Dendritic cell treated with granulocyte-macrophage colony-stimulating factor and Interleukin-4, amounts not matched to agents 40 ng/mL and 50 ng/mL, for 4 days (primary cell): ENCODE data around the gene GPR135.
"Not testable (repeated sequence)": the region's sequence is repeated elsewhere in the genome, so short reads cannot be mapped to it uniquely, and the experiment has no call there.

Source experiments
- H3K27ac Mint-ChIP-seq: one replicate; pipeline ENCODE4 v1.8.0; 2022; ENCODE audit warnings: mild to moderate bottlenecking, mixed read lengths
- H3K27me3 Mint-ChIP-seq: one replicate; pipeline ENCODE4 v1.8.0; 2022; ENCODE audit warnings: mild to moderate bottlenecking, mixed read lengths
- H3K36me3 Mint-ChIP-seq: one replicate; pipeline ENCODE4 v1.8.0; 2022; ENCODE audit warnings: low read depth, mixed read lengths
- H3K4me1 Mint-ChIP-seq: one replicate; pipeline ENCODE4 v1.8.0; 2022; ENCODE audit warnings: low read depth, mixed read lengths
- H3K4me3 Mint-ChIP-seq: one replicate; pipeline ENCODE4 v1.8.0; 2022; ENCODE audit warnings: mild to moderate bottlenecking, moderate library complexity, mixed read lengths
- H3K9me3 Mint-ChIP-seq: one replicate; pipeline ENCODE4 v1.8.0; 2022; ENCODE audit warnings: mixed read lengths
- intact Hi-C: fragments of 100-400 bp; cut with micrococcal nuclease; formaldehyde crosslinking; loops from one replicate; pipeline ENCODE4 v1.15.0; 2022

The GPR135 gene

DNA sequence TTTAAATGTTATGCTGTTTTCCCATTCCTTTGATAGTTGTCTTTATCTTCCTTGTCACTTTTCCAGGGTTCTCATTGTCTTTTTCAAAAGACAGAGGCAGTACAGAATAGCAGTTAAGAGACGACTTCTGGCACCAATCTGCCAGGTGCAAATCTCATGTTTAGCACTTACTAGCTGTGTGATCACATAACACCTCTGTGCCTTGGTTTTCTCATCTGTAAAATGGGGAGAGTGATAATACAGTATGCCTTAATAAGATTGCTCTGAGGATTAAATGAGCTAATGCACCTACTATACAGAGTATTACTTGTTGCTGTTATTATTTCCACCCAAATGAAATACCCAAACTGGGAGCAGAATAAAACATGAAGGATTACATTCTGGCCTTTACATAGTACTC lies 4.8 kb downstream of the GPR135 start:
- peaks cover 35% of the 10 kb centered on the region for H3K36me3 Mint-ChIP-seq
- H3K4me1 Mint-ChIP-seq: peaks cover 10% of the 10 kb centered on the region
- H3K27me3 Mint-ChIP-seq: peaks cover 18% of the 10 kb centered on the region
- intact Hi-C loops: no loop called here
- no peak overlapping the region for H3K27ac Mint-ChIP-seq
- H3K4me3 Mint-ChIP-seq: no peak overlapping the region
- H3K9me3 Mint-ChIP-seq: peaks cover 13% of the 10 kb centered on the region

- Mint-ChIP-seq H3K27me3 (peaks cover 2% of the 10 kb centered on the region), H3K4me1 (no peaks in the 10 kb centered on the region), H3K4me3 (no peak overlapping the region), H3K27ac (no peak overlapping the region), H3K36me3 (peaks cover 38% of the 10 kb centered on the region), H3K9me3 (peaks cover 13% of the 10 kb centered on the region)
- intact Hi-C loops: no loop called here
These were observed 6.7 kb downstream of the GPR135 start for GRCh38 chr14:59458486-59458885.

DNA sequence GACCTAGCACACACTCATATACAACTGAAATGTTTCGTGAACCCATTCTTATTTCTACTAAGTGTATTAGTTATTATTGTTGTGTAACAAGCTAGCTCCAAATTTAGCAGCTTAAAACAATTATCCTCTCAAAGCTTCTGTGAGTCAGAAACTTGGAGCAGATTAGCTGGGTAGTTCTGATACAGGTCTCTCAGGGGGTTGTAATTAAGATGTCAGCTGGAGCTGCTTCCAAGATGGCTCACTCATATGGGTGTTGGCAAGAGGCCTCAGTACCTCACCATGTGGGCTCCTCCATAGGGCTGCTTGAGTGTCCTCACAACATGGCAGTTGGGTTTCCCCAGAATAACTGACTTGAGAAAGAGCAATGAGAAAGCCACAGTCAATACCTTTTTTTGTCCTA lies 9.8 kb downstream of the GPR135 start:
- Mint-ChIP-seq H3K36me3 (peaks cover 31% of the 10 kb centered on the region), H3K4me1 (no peaks in the 10 kb centered on the region), H3K27ac (no peak overlapping the region), H3K9me3 (peaks cover 13% of the 10 kb centered on the region), H3K4me3 (no peak overlapping the region), H3K27me3 (no peaks in the 10 kb centered on the region)
- intact Hi-C loops: no loop called here

GRCh38 chr14:59454139-59454538 lies 11.0 kb downstream of the GPR135 start:
- intact Hi-C loops: no loop called here
- Mint-ChIP-seq H3K27me3 (no peaks in the 10 kb centered on the region), H3K9me3 (peaks cover 13% of the 10 kb centered on the region), H3K36me3 (peaks cover 31% of the 10 kb centered on the region), H3K4me1 (no peaks in the 10 kb centered on the region), H3K27ac (no peak overlapping the region), H3K4me3 (no peak overlapping the region)

GRCh38 chr14:59451849-59452248 lies 13.3 kb downstream of the GPR135 start:
- intact Hi-C loops: no loop called here
- H3K27me3 Mint-ChIP-seq: no peaks in the 10 kb centered on the region
- H3K4me1 Mint-ChIP-seq: no peaks in the 10 kb centered on the region
- H3K36me3 Mint-ChIP-seq: peaks cover 17% of the 10 kb centered on the region
- H3K4me3 Mint-ChIP-seq: no peak overlapping the region
- H3K27ac Mint-ChIP-seq: no peak overlapping the region
- H3K9me3 Mint-ChIP-seq: peaks cover 2% of the 10 kb centered on the region

- peaks cover 11% of the 10 kb centered on the region for H3K36me3 Mint-ChIP-seq
- H3K27ac Mint-ChIP-seq: no peak overlapping the region
- H3K27me3 Mint-ChIP-seq: no peaks in the 10 kb centered on the region
- intact Hi-C loops: no loop called here
- H3K4me3 Mint-ChIP-seq: no peak overlapping the region
- no peaks in the 10 kb centered on the region for H3K9me3 Mint-ChIP-seq
- no peaks in the 10 kb centered on the region for H3K4me1 Mint-ChIP-seq
These were observed 14.5 kb downstream of the GPR135 start for GRCh38 chr14:59450716-59451115.

GRCh38 chr14:59448673-59449072 lies 16.5 kb downstream of the GPR135 start:
- H3K4me1 Mint-ChIP-seq, H3K27ac Mint-ChIP-seq, H3K27me3 Mint-ChIP-seq, H3K4me3 Mint-ChIP-seq, intact Hi-C loops, H3K9me3 Mint-ChIP-seq, H3K36me3 Mint-ChIP-seq: not testable (repeated sequence)

GRCh38 chr14:59439256-59439965 lies 25.8 kb downstream of the GPR135 start:
- Mint-ChIP-seq H3K4me3 (no peak overlapping the region), H3K27ac (no peak overlapping the region), H3K9me3 (no peaks in the 10 kb centered on the region), H3K27me3 (no peaks in the 10 kb centered on the region), H3K4me1 (peaks cover 65% of the 10 kb centered on the region), H3K36me3 (no peaks in the 10 kb centered on the region)
- intact Hi-C loops: no loop called here

GRCh38 chr14:59438195-59438647 lies 27.0 kb downstream of the GPR135 start:
- H3K36me3 Mint-ChIP-seq: peaks cover 6% of the 10 kb centered on the region
- H3K4me1 Mint-ChIP-seq: peaks cover 63% of the 10 kb centered on the region
- peak overlapping the region; percentile 48 for H3K27ac Mint-ChIP-seq
- no peaks in the 10 kb centered on the region for H3K27me3 Mint-ChIP-seq
- no peaks in the 10 kb centered on the region for H3K9me3 Mint-ChIP-seq
- H3K4me3 Mint-ChIP-seq: no peak overlapping the region
- intact Hi-C loops: no loop called here

- peaks cover 54% of the 10 kb centered on the region for H3K4me1 Mint-ChIP-seq
- peak overlapping the region; percentile 79 for H3K27ac Mint-ChIP-seq
- intact Hi-C loops: no loop called here
- H3K27me3 Mint-ChIP-seq: no peaks in the 10 kb centered on the region
- H3K36me3 Mint-ChIP-seq: peaks cover 6% of the 10 kb centered on the region
- no peak overlapping the region for H3K4me3 Mint-ChIP-seq
- H3K9me3 Mint-ChIP-seq: no peaks in the 10 kb centered on the region
These were observed 29.2 kb downstream of the GPR135 start for GRCh38 chr14:59435987-59436386.

- no peaks in the 10 kb centered on the region for H3K27me3 Mint-ChIP-seq
- peaks cover 6% of the 10 kb centered on the region for H3K36me3 Mint-ChIP-seq
- H3K4me1 Mint-ChIP-seq: peaks cover 47% of the 10 kb centered on the region
- intact Hi-C loops: no loop called here
- H3K27ac Mint-ChIP-seq: peak overlapping the region; percentile 79
- no peak overlapping the region for H3K4me3 Mint-ChIP-seq
- H3K9me3 Mint-ChIP-seq: no peaks in the 10 kb centered on the region
These were observed 30.1 kb downstream of the GPR135 start for GRCh38 chr14:59435101-59435500.

DNA sequence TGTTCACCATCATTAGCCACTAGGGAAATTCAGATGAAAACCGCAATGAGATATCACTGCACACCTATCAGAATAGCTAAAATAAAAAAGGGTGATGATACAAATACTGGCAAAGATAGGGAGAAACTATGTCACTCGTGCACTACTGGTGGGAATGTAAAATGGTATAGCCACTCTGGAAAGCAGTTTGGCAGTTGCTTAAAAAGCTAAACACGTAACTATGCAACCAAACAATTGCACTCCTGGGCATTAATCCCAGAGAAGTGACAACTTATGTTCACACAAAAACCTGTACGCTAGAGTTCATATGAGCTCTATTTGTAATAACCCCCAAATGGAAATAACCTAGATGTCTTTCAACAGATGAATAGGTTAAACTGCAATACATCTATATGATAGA lies 35.4 kb downstream of the GPR135 start:
- Mint-ChIP-seq H3K36me3 (peaks cover 6% of the 10 kb centered on the region), H3K9me3 (no peaks in the 10 kb centered on the region), H3K27me3 (no peaks in the 10 kb centered on the region), H3K4me3 (no peak overlapping the region), H3K4me1 (peaks cover 49% of the 10 kb centered on the region), H3K27ac (peak overlapping the region; percentile 91)
- intact Hi-C loops: loop anchor here (10.0 kb wide), 1 partner anchor 75 kb away; no protein-coding TSS in a partner anchor

DNA sequence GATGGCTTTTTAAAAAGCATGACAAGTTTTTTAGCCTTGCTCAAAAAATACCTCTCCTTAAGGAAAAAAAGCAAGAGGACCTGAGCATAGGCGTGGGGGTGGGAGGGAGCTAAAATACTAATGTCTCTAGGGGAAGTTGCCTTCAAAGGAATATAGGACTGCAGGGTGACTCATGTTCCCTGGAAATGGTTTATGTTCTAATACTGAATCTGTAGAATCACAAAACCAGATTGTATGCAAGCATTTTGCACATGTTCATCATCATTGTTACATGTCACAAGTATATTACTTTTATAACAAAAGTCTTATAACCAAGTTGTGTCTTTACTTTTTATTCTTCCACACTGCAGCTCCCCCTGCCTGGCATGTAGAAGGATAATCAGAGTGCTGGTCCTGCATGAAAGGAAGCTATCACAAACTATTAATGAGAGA lies 36.6 kb downstream of the GPR135 start:
- no peaks in the 10 kb centered on the region for H3K9me3 Mint-ChIP-seq
- H3K4me1 Mint-ChIP-seq: peaks cover 53% of the 10 kb centered on the region
- H3K36me3 Mint-ChIP-seq: peaks cover under 1% of the 10 kb centered on the region
- no peaks in the 10 kb centered on the region for H3K27me3 Mint-ChIP-seq
- H3K4me3 Mint-ChIP-seq: no peak overlapping the region
- peak overlapping the region; percentile 91 for H3K27ac Mint-ChIP-seq
- intact Hi-C loops: loop anchor here (10.0 kb wide), 1 partner anchor 74 kb away; no protein-coding TSS in a partner anchor

- H3K4me1 Mint-ChIP-seq: peaks cover 53% of the 10 kb centered on the region
- intact Hi-C loops: loop anchor here (10.0 kb wide), 1 partner anchor 73 kb away; no protein-coding TSS in a partner anchor
- no peak overlapping the region for H3K4me3 Mint-ChIP-seq
- no peaks in the 10 kb centered on the region for H3K36me3 Mint-ChIP-seq
- no peaks in the 10 kb centered on the region for H3K27me3 Mint-ChIP-seq
- H3K9me3 Mint-ChIP-seq: no peaks in the 10 kb centered on the region
- peak overlapping the region; percentile 91 for H3K27ac Mint-ChIP-seq
These were observed 37.3 kb downstream of the GPR135 start for GRCh38 chr14:59427653-59428580.
